Mammary epithelial cell (primary cell): Measurements from ENCODE around the gene RAB4A.

ENCODE experiments used
- EZH2 ChIP-seq: IDR thresholded peaks from 2 replicates; pipeline ENCODE4 v1.6.1; 2012; ENCODE audit warnings: low read length, inconsistent platforms, borderline replicate concordance
- TF ChIP-seq, protein P1 (sequence below), 2 donors: IDR thresholded peaks in 1 of 2; conservative IDR thresholded peaks in 1 of 2; 2 replicates each; pipeline ENCODE4 v1.5.1; 2011 to 2012; ENCODE audit warnings: inconsistent platforms in 2 of 2, low read length in 2 of 2, mild to moderate bottlenecking in 2 of 2, control low read depth in 1 of 2, low read depth in 1 of 2; ENCODE audit not compliant: insufficient read depth in 1 of 2; ENCODE audit errors: extremely low read depth in 1 of 2

DNA sequence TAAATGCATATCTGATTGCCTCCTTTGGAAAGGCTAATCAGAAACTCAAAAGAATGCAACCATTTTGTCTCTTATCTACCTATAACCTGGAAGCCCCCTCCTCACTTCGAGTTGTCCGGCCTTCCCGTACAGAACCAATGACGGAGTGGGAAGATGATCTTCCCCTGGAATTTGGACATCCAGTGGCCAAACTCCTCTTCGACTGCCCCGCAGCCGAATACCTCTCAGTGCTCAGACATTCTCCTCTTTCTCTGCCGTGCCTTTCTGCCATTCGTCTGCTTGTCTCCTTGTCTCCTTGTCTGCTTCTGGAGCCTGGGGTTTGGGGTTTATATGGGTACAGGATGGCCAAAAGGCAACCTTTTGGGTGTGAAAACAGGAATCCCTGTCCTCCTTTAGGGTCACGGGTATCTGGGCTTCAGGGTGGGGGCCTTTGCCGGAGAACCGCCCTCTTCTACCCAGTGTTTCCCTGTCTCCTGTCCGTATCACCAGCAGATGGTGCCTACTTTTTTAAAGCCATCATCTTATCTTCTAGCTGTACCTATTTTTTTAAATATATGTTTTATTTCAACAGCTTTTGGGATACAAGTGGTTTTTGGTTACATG lies 35.9 kb upstream of the RAB4A start:
- TF ChIP-seq, protein P1, sequence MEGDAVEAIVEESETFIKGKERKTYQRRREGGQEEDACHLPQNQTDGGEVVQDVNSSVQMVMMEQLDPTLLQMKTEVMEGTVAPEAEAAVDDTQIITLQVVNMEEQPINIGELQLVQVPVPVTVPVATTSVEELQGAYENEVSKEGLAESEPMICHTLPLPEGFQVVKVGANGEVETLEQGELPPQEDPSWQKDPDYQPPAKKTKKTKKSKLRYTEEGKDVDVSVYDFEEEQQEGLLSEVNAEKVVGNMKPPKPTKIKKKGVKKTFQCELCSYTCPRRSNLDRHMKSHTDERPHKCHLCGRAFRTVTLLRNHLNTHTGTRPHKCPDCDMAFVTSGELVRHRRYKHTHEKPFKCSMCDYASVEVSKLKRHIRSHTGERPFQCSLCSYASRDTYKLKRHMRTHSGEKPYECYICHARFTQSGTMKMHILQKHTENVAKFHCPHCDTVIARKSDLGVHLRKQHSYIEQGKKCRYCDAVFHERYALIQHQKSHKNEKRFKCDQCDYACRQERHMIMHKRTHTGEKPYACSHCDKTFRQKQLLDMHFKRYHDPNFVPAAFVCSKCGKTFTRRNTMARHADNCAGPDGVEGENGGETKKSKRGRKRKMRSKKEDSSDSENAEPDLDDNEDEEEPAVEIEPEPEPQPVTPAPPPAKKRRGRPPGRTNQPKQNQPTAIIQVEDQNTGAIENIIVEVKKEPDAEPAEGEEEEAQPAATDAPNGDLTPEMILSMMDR (conservative IDR thresholded peaks at IDR 0.05 in 1 of 2, IDR thresholded peaks at IDR 0.05 in 1 of 2; ENCODE audit: extremely low read depth in 1 of 2, insufficient read depth in 1 of 2, low read depth in 1 of 2, low read length in 2 of 2) = no peak
- TF ChIP-seq EZH2 = no peak
